Activated T-helper 2 cell treated with anti-CD3 and anti-CD28 coated beads, Interferon-gamma antibody, Interleukin-2, Interleukin-4, amounts not matched to agents 10 μg/mL and 5 μg/mL and 100 μg/mL, durations not matched to agents 14 hours and 24 hours and 36 hours (primary cell): Measurements from ENCODE around the gene SLC39A6. TPM values are rescaled to one million over a fixed set of nuclear protein-coding genes. Genes with fewer than 3 reads are reported as not detected.
"Not testable (repeated sequence)": the region's sequence is repeated elsewhere in the genome, so short reads cannot be mapped to it uniquely, and the experiment has no call there.

Experiments
- DNase-seq: peaks from one replicate; pipeline ENCODE4 v3.0.0; 2021; ENCODE audit warnings: low spot score
- H3K27ac Mint-ChIP-seq: one replicate; pipeline ENCODE4 v1.8.0; 2021; ENCODE audit warnings: mixed read lengths
- H3K27me3 Mint-ChIP-seq: one replicate; pipeline ENCODE4 v1.8.0; 2021; ENCODE audit warnings: low read depth, mixed read lengths
- H3K36me3 Mint-ChIP-seq: one replicate; pipeline ENCODE4 v1.8.0; 2021; ENCODE audit warnings: low read depth, mixed read lengths
- H3K4me1 Mint-ChIP-seq: one replicate; pipeline ENCODE4 v1.8.0; 2021; ENCODE audit warnings: low read depth, mixed read lengths
- H3K4me3 Mint-ChIP-seq: one replicate; pipeline ENCODE4 v1.8.0; 2021; ENCODE audit warnings: low read depth, mild to moderate bottlenecking, moderate library complexity, mixed read lengths
- H3K9me3 Mint-ChIP-seq: one replicate; pipeline ENCODE4 v1.8.0; 2021; ENCODE audit warnings: mixed read lengths
- intact Hi-C: fragments of 100-400 bp; cut with micrococcal nuclease; formaldehyde crosslinking; loops from one replicate; pipeline ENCODE4 v1.15.1; 2023
- total RNA-seq: library from RNA; stranded (reverse); gene quantifications from 2 replicates; pipeline ENCODE4 v1.2.3, GENCODE V29; 2022

The SLC39A6 gene
- total RNA-seq, 1 donor from 2014 or later, result 41.7 TPM

DNA sequence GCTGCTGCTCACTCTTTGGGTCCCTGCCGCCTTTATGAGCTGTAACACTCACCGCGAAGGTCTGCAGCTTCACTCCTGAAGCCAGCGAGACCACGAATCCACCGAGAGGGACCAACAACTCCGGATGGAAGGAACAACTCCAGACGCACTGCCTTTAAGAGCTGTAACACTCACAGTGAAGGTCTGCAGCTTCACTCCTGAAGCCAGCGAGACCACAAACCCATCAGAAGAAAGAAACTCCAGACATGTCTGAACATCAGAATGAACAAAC is 64.4 kb downstream of the SLC39A6 start:
- intact Hi-C loops, result loop anchor here (5.0 to 10.0 kb wide), 2 partner anchors 32 to 1020 kb away; partner anchors contain the start of gene MAPRE2
- not testable (repeated sequence) for H3K4me3 Mint-ChIP-seq, H3K9me3 Mint-ChIP-seq, H3K27ac Mint-ChIP-seq, DNase-seq, H3K27me3 Mint-ChIP-seq
- Mint-ChIP-seq H3K4me1 (peaks cover 22% of the 10 kb centered on the region), H3K36me3 (peaks cover 15% of the 10 kb centered on the region)

DNA sequence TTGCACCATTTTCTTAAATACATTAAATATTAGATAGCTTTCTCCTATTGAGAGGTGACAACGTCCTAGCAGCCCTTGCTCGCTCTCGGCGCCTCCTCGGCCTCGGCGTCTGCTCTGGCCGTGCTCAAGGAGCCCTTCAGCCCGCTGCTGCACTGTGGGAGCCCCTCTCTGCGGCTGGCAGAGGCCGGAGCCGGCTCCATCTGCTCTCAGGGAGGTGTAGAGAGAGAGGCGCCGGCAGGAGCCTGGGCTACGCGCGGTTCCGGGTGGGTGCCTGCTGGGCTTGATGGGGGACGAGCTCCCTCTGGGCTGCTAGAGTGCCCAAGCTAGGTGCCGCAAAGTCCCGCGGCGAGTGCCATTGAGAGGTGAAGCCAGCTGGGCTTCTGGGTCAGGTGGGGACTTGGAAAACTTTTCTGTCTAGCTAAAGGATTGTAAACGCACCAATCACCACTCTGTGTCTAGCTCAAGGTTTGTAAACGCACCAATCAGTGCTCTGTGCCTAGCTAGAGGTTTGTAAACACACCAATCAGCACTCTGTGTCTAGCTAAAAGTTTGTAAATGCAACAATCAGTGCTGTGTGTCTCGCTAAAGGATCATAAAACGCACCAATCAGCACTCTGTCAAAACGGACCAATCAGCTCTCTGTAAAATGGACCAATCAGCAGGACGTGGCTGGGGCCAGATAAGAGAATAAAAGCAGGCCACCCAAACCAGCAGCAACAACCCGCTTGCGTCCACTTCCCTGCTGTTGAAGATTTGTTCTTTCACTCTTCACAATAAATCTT is 64.9 kb downstream of the SLC39A6 start:
- intact Hi-C loops, result loop anchor here (10.0 kb wide), 1 partner anchor 1019 kb away; the partner anchor contains the start of gene MAPRE2

DNA sequence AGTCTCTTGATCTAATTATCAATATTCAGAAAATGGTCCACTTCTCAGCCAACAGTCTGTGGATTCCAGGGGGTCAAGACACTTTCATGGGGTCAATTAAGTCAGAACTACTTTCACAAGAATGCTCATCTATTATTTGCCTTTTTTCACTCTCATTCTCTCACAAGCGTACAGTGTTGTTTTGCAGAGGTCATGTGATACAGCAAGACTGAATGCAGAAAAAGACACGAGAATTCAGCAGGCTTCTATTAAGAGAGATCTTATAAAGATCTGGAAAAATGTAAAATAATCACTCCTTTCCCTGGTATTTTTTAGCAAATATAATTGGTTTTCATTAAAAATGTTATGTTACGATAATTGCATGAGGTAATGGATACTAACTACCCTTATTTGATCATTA is 70.5 kb downstream of the SLC39A6 start:
- H3K36me3 Mint-ChIP-seq, result peaks cover 11% of the 10 kb centered on the region
- intact Hi-C loops, result no loop called here
- no peak overlapping the region for H3K27ac Mint-ChIP-seq
- no peak for DNase-seq
- H3K9me3 Mint-ChIP-seq, result peaks cover 3% of the 10 kb centered on the region
- no peaks in the 10 kb centered on the region for H3K27me3 Mint-ChIP-seq
- H3K4me3 Mint-ChIP-seq, result no peak overlapping the region
- H3K4me1 Mint-ChIP-seq, result no peaks in the 10 kb centered on the region

More for the DNA sequence above, 64.9 kb downstream of the SLC39A6 start:
- Mint-ChIP-seq H3K4me1 (peaks cover 22% of the 10 kb centered on the region), H3K27ac (no peak overlapping the region), H3K4me3 (no peak overlapping the region), H3K36me3 (peaks cover 15% of the 10 kb centered on the region), H3K27me3 (no peaks in the 10 kb centered on the region), H3K9me3 (peaks cover 4% of the 10 kb centered on the region)
- DNase-seq, result no peak

Other genes with a start within 250 kb of the SLC39A6 start
- 23.4 and 24.1 TPM in 2 replicates for gene RPRD1A, start 61.8 kb downstream of the SLC39A6 start, total RNA-seq
- gene ELP2, start 559 bp upstream of the SLC39A6 start, total RNA-seq, result 93.3 and 94.2 TPM in 2 replicates
- 0.16 and 0.25 TPM in 2 replicates for gene MOCOS, start 58.2 kb upstream of the SLC39A6 start, total RNA-seq
- gene FHOD3, start 168.4 kb upstream of the SLC39A6 start, total RNA-seq, result not detected in 2 replicates